Islet of Langerhans (tissue), 1 donor: ENCODE measurements around the gene MACROD2.
A peak's percentile ranks its signal among the peaks of the same experiment; 100 is the strongest.
"Not testable (repeated sequence)": the region's sequence is repeated elsewhere in the genome, so short reads cannot be mapped to it uniquely, and the experiment has no call there.

Source experiments
- FAIRE-seq: peaks from one replicate; lab custom pipeline; 2011; peaks lifted over from hg19 to GRCh38; lab: Jason Lieb, UNC

Gene MACROD2

DNA sequence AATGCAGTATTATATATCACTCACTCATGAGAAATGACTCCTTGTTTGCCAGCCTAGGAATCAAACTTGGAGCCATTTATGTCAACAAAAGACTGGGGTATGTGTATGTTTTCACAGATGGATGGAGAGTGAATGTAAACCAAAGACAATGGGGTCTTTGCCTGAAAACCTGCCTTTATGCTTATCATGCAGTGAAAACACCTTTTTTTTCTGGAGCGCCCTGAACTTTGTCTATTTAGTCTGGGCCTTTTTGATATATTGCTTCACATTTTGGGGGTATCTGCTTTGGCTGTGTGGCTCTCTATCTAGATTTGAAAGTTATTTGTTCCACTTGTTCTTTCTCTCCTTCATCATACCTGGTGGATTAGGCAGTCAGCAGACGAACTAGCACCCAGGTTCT is 1190.6 kb downstream of the MACROD2 start:
- no peak for FAIRE-seq

DNA sequence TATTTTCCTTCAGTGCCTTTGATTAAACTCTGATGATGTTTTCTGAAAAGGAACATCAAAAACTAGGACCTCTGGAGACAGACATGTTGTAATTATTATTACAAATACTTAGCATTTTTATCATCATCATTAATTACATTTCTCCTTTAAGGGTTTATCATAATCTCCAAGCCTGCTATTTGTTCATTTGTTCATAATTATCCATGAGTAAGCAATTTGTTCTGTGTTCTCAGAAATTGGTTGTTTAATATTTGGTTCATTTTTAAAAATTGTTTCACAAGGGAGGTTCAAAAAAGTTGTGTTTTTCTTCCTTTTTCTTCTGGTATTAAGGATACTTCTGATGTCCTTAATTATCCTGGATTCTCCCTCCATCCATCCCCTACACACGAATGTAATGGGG is 1192.3 kb downstream of the MACROD2 start:
- FAIRE-seq, result peak; percentile 5

DNA sequence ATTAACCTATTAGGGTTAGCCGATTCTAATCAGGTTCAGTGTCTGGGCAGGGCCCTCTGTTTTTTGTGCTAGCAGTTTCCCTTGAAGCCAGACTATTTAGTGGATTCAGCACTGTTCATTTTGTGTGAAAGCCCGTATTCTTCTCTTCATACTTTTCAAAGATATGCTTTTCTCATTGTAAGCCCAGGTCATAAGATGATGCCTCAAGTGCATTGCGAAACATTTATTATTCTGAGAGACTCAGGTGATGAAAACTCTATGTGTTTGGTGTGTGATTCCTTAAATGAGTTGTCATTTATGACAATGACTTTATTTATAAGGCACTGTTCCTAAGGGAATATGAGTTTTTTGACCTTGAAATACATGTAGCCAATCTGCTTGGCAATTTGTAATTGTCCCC is 1193.1 kb downstream of the MACROD2 start:
- no peak for FAIRE-seq

- FAIRE-seq, result no peak
Observed at GRCh38 chr20:15191082-15191723, 1195.9 kb downstream of the MACROD2 start.

- no peak for FAIRE-seq
Observed at GRCh38 chr20:15195378-15195777, 1200.1 kb downstream of the MACROD2 start.

GRCh38 chr20:15196547-15197255 is 1201.4 kb downstream of the MACROD2 start:
- no peak for FAIRE-seq

- not testable (repeated sequence) for FAIRE-seq
Observed at GRCh38 chr20:15198017-15198416, 1202.7 kb downstream of the MACROD2 start.

DNA sequence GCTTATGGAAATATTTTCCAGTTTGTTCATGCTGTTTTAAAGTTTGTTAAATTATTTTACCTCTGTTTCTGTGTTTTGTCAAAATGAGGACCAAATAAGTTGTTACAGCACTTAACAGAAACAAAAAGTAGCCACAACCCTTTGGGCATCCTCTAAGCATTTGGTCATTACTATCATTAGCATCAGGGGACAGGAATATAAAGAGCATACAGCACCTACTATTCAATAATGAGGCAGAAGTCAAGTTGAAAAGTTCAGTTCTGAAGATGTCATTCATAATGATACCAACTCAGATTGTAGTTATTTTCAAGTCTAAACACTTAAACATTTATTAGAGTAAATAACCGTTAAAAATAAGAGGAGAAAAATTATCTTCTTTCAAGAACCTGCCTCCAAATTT is 1204.4 kb downstream of the MACROD2 start:
- no peak for FAIRE-seq

- FAIRE-seq, result no peak
Observed at GRCh38 chr20:15200147-15200565, 1204.8 kb downstream of the MACROD2 start.

DNA sequence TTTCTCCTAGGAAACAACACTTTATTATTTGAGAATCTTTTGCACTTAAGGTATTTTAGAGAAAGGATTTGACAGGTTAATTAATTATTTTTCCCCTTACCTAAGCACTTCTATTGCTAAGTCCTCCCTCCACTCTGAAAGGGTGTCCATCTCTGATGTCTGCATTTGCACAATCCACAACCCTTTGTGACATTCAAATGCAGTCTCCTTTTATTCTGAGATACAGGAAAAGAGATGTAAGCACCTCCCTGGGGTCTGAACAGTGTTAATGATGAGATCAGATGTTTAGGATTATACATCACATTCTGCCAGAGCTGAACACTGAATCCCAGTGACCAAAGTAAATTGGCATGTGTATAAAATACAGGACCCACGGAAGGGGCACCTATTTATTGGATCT is 1206.3 kb downstream of the MACROD2 start:
- no peak for FAIRE-seq

DNA sequence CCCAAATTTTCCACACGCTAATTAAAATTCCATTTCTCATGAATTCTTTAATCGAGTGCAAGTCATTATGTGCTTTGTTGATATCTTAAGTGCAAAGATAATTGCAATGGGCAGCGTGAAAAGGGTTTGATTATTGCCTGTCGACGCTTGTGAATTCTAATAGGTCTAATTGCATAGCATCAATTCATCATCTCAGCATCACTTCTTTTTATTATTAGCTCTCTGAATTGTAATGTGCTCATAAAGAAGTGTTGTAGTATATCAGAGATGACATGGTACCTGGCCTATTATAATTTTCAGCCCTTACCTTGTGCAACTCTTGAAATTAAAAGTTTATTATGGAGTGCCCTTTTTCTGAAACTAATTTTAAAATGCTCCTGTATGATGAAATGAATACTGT is 1208.9 kb downstream of the MACROD2 start:
- FAIRE-seq, result no peak

DNA sequence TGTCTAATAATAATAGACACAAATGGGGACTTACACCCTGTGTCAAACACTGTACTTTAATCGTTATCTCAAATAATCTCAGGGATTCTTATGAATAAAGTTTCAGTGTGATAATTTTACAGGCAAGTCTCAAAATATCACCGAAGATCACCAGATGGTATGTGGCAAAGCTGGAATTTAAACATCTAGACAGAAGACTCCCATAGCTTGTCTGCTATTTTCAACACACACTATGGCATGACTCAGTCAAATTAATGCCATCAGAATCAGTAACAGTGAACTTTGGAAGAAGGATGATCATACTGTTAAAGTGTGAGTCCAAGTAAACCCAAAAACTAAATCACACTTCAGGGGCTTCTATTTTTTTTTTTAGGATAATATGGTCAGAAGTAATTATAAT is 1209.7 kb downstream of the MACROD2 start:
- no peak for FAIRE-seq

- no peak for FAIRE-seq
Observed at GRCh38 chr20:15205719-15206118, 1210.4 kb downstream of the MACROD2 start.

DNA sequence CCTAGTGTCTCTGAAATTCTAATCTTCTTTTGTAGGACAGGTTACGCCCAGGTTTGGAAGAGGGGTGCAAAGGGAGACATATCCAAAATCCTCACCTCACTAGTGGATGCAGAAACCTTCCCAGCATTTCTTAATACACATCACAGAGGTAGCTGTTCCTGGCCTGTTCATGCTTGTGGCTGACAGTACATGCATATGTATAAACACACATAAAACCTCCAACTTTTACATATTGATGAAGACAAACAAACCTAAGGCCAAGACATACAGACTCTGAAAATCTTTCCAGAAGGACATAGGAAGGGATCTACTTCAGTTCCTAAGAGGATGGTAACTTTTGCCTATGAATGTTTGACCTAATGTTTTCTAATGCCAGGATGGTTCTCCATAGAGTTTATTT is 1214.2 kb downstream of the MACROD2 start:
- no peak for FAIRE-seq

GRCh38 chr20:15214051-15214450 is 1218.7 kb downstream of the MACROD2 start:
- no peak for FAIRE-seq

- no peak for FAIRE-seq
Observed at GRCh38 chr20:15220009-15220656, 1224.8 kb downstream of the MACROD2 start.

DNA sequence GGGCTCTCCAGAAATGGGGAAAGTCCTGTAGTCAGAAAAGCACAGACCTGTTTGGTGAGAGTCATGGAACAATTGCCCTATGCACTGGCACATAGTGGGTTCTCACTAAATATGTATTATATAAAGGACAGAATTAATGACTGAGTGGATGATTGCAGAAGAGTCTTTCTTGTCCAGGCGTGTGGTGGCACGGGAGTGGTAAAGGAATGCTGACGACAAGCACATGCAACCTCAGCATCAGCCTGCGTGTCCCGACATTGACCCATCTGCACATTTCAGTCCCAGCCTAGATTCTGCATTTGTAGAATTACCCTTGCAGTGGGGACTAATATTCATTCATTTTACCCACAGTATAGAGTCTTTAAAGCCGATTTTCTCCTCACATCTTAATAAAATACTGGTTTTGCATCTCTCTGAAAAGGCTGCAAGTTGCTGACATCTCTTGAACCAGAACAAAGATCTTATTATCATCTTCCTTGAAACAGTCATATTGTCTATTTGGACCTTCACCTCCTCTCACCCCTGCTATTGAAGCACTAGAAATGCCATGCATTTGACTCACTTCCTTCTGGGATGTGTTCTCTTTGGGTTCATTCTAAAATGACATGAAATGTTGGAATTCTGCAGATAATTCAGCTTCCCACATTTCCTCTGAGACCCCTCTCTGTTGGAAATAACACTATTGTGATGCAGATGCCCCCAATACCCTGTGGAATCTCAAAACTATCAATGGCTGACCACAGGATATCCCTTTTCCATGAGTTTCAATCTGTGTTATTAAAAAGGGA is 1225.7 kb downstream of the MACROD2 start:
- FAIRE-seq, result no peak

- no peak for FAIRE-seq
Observed at GRCh38 chr20:15222502-15223330, 1227.4 kb downstream of the MACROD2 start.

DNA sequence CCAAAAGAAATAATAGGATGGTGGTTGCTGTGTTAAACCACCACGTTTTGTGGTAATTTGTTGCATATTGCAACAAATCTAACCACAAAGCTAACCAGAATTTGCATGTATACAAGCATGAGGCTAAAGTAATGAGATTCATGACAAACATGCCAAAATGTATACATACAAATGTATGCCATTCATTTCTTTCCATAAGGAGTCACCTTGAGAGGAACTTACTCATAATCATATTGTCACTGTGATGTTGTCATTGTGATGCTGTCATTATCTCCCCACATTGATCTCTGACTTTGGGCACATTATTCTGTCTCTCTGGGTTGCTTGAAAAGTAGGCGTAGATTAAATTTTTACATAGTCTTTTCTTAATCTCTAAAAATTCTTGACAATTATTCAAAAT is 1228.9 kb downstream of the MACROD2 start:
- no peak for FAIRE-seq

GRCh38 chr20:15227102-15227501 is 1231.8 kb downstream of the MACROD2 start:
- FAIRE-seq, result no peak

DNA sequence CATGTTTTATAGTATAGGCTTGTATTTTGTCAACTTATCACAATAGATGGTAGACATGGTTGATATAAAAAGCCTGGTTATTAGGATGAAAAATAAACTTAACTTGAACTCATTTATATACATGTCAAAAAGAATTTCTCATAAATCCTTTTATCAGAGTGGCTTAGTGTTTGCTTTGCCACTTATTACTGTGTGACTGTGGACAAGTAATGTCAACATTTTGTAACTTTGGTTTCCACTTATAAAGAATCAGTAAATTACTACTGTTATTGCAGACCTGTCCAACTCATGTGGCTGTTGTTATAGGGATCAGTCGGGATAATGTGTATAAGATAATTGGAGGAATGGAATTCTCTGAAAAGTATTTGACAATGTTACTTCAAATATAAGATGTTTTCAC is 1236.9 kb downstream of the MACROD2 start:
- peak; percentile 43 for FAIRE-seq
